Hematopoietic multipotent progenitor cell treated with erythropoietin and hydrocortisone succinate and interleukin-3 and kit ligand, for 8 days (in vitro differentiated cells): ENCODE measurements around the gene CDC25B.

ENCODE experiments used
- DNase-seq: peaks from one replicate; pipeline ENCODE4 v3.0.0-alpha.2; 2015

CDC25B gene

GRCh38 chr20:3764659-3765058 lies 31.5 kb upstream of the CDC25B start:
- no peak for DNase-seq

GRCh38 chr20:3765171-3765882 lies 30.8 kb upstream of the CDC25B start:
- no peak for DNase-seq

GRCh38 chr20:3766422-3767109 lies 29.5 kb upstream of the CDC25B start:
- DNase-seq: no peak

- DNase-seq: peak; percentile 82
These were observed 29.0 kb upstream of the CDC25B start for GRCh38 chr20:3767110-3767426.

- DNase-seq: peak; percentile 97
These were observed 28.4 kb upstream of the CDC25B start, which contains the start of gene ADISSP for GRCh38 chr20:3767427-3768341. Gene ADISSP, minus strand, starts transcription at chr20:3767753. Its CDS starts 7,653 bp downstream, at chr20:3760100.

GRCh38 chr20:3768342-3769130 lies 27.6 kb upstream of the CDC25B start:
- DNase-seq: peak; percentile 80

- no peak for DNase-seq
These were observed 24.5 kb upstream of the CDC25B start for GRCh38 chr20:3771552-3772058.

GRCh38 chr20:3775457-3776108 lies 20.5 kb upstream of the CDC25B start:
- no peak for DNase-seq

- DNase-seq: no peak
These were observed 18.8 kb upstream of the CDC25B start for GRCh38 chr20:3777381-3777715.

GRCh38 chr20:3777716-3778629 lies 18.1 kb upstream of the CDC25B start:
- DNase-seq: peak; percentile 48

GRCh38 chr20:3778976-3779375 lies 17.1 kb upstream of the CDC25B start:
- DNase-seq: no peak

GRCh38 chr20:3781153-3781910 lies 14.8 kb upstream of the CDC25B start, which contains the start of gene SPEF1:
Gene SPEF1, minus strand, starts transcription at chr20:3781448. Its CDS starts 161 bp downstream, at chr20:3781287.
- DNase-seq: peak; percentile 93

- no peak for DNase-seq
These were observed 13.5 kb upstream of the CDC25B start for GRCh38 chr20:3782597-3782996.

- no peak for DNase-seq
These were observed 13.0 kb upstream of the CDC25B start for GRCh38 chr20:3783068-3783489.

GRCh38 chr20:3783511-3784195 lies 12.5 kb upstream of the CDC25B start:
- DNase-seq: no peak

GRCh38 chr20:3784216-3784853 lies 11.8 kb upstream of the CDC25B start:
- DNase-seq: no peak

- no peak for DNase-seq
These were observed 11.3 kb upstream of the CDC25B start for GRCh38 chr20:3784863-3785239.

GRCh38 chr20:3785240-3786125 lies 10.6 kb upstream of the CDC25B start:
- DNase-seq: no peak
